Astrocyte (in vitro differentiated cells and primary cell): Measurements from ENCODE around the gene NOS1AP.

Experiments
- EZH2 ChIP-seq: IDR thresholded peaks from 2 replicates; pipeline ENCODE4 v1.6.1; 2012; ENCODE audit warnings: mild to moderate bottlenecking, low read length, inconsistent platforms; ENCODE audit not compliant: insufficient read depth
- TF ChIP-seq, protein P1 (sequence below): IDR thresholded peaks from 2 replicates; pipeline ENCODE4 v1.5.1; 2011; ENCODE audit warnings: low read depth, mild to moderate bottlenecking, inconsistent platforms, low read length, moderate library complexity; ENCODE audit not compliant: insufficient read depth

GRCh38 chr1:162407539-162407938 lies 338.0 kb downstream of the NOS1AP start:
- TF ChIP-seq, protein P1, sequence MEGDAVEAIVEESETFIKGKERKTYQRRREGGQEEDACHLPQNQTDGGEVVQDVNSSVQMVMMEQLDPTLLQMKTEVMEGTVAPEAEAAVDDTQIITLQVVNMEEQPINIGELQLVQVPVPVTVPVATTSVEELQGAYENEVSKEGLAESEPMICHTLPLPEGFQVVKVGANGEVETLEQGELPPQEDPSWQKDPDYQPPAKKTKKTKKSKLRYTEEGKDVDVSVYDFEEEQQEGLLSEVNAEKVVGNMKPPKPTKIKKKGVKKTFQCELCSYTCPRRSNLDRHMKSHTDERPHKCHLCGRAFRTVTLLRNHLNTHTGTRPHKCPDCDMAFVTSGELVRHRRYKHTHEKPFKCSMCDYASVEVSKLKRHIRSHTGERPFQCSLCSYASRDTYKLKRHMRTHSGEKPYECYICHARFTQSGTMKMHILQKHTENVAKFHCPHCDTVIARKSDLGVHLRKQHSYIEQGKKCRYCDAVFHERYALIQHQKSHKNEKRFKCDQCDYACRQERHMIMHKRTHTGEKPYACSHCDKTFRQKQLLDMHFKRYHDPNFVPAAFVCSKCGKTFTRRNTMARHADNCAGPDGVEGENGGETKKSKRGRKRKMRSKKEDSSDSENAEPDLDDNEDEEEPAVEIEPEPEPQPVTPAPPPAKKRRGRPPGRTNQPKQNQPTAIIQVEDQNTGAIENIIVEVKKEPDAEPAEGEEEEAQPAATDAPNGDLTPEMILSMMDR, result no peak
- TF ChIP-seq EZH2, result no peak
